HL-60 (cell line): ENCODE data around the gene PPM1J.

Source experiments
- CTCF ChIP-seq: IDR thresholded peaks from one replicate; pipeline ENCODE4 v1.5.1; 2011; ENCODE audit warnings: low read length, control low read depth, inconsistent platforms; ENCODE audit not compliant: insufficient read depth
- GABPA ChIP-seq: IDR thresholded peaks from 2 replicates; pipeline ENCODE4 v1.6.1; 2012; ENCODE audit warnings: low read depth
- POLR2AphosphoS5 ChIP-seq: IDR thresholded peaks from 2 replicates; pipeline ENCODE4 v1.6.1; 2012; ENCODE audit warnings: low read depth
- REST ChIP-seq: IDR thresholded peaks from 2 replicates; pipeline ENCODE4 v1.6.1; 2012; ENCODE audit warnings: low read depth; ENCODE audit not compliant: insufficient replicate concordance
- SPI1 ChIP-seq: IDR thresholded peaks from 2 replicates; pipeline ENCODE4 v1.6.1; 2012; ENCODE audit warnings: low read depth, mild to moderate bottlenecking, borderline replicate concordance

- TF ChIP-seq CTCF (no peak), GABPA (no peak), POLR2AphosphoS5 (no peak), SPI1 (no peak), REST (no peak)
Measured at GRCh38 chr1:112687785-112688496, 27.2 kb downstream of the PPM1J start.
